ENCODE data around the gene USP35.
"Not testable (repeated sequence)": the region's sequence is repeated elsewhere in the genome, so short reads cannot be mapped to it uniquely, and the experiment has no call there.

USP35 gene

GRCh38 chr11:78168539-78169477 lies 19.9 kb upstream of the USP35 start:
- Histone ChIP-seq H3K27ac (ENCODE audit: low read depth, low read length) (no peak overlapping the region), H3K27me3 (ENCODE audit: insufficient read depth, low read length, poor library complexity) (no peaks in the 10 kb centered on the region), H2BK5ac (ENCODE audit: low read length) (no peak overlapping the region), H2BK120ac (ENCODE audit: low read depth, low read length) (no peak overlapping the region), H3K79me1 (ENCODE audit: low read length) (no peaks in the 10 kb centered on the region), H2AK5ac (ENCODE audit: low read length) (no peak overlapping the region), H3K4me1 (ENCODE audit: control insufficient read depth, low read depth, low read length) (peaks cover 3% of the 10 kb centered on the region), H3K36me3 (ENCODE audit: control insufficient read depth, insufficient read depth, low read length) (no peaks in the 10 kb centered on the region), H3K4ac (ENCODE audit: low read depth, low read length) (no peak overlapping the region), H3K23ac (ENCODE audit: low read length) (no peak overlapping the region), H3K4me3 (ENCODE audit: low read length) (no peak overlapping the region), H4K5ac (ENCODE audit: low read length) (no peak overlapping the region), H3K56ac (ENCODE audit: low read length) (peak overlapping the region; percentile 10), H3K79me2 (ENCODE audit: control insufficient read depth, insufficient read depth, low read length) (no peaks in the 10 kb centered on the region), H4K8ac (ENCODE audit: low read depth, low read length) (no peak overlapping the region), H2BK15ac (replicated peaks; ENCODE audit: low read depth) (no peak overlapping the region), H3K9ac (ENCODE audit: low read length) (no peak overlapping the region), H3K18ac (ENCODE audit: low read length) (no peak overlapping the region), H3K4me2 (ENCODE audit: low read length) (no peak overlapping the region)
- no CpG with 5 or more reads among the region's 17 CpGs for WGBS (ENCODE audit: extremely low coverage, insufficient coverage, low lambda C conversion rate)
- peak; percentile 50 for DNase-seq

- no peak overlapping the region for H3K23ac ChIP-seq (ENCODE audit: low read length)
- no peak overlapping the region for H2AK5ac ChIP-seq (ENCODE audit: low read length)
- H3K36me3 ChIP-seq (ENCODE audit: control insufficient read depth, insufficient read depth, low read length): no peaks in the 10 kb centered on the region
- peaks cover 3% of the 10 kb centered on the region for H3K4me1 ChIP-seq (ENCODE audit: control insufficient read depth, low read depth, low read length)
- H3K4ac ChIP-seq (ENCODE audit: low read depth, low read length): no peak overlapping the region
- no peak overlapping the region for H2BK15ac ChIP-seq (replicated peaks; ENCODE audit: low read depth)
- H3K56ac ChIP-seq (ENCODE audit: low read length): no peak overlapping the region
- H2BK5ac ChIP-seq (ENCODE audit: low read length): no peak overlapping the region
- H4K8ac ChIP-seq (ENCODE audit: low read depth, low read length): no peak overlapping the region
- no peak overlapping the region for H3K4me2 ChIP-seq (ENCODE audit: low read length)
- H3K79me1 ChIP-seq (ENCODE audit: low read length): no peaks in the 10 kb centered on the region
- H3K27ac ChIP-seq (ENCODE audit: low read depth, low read length): no peak overlapping the region
- no peak overlapping the region for H4K5ac ChIP-seq (ENCODE audit: low read length)
- H3K79me2 ChIP-seq (ENCODE audit: control insufficient read depth, insufficient read depth, low read length): no peaks in the 10 kb centered on the region
- no peak overlapping the region for H3K9ac ChIP-seq (ENCODE audit: low read length)
- DNase-seq: no peak
- H3K4me3 ChIP-seq (ENCODE audit: low read length): no peak overlapping the region
- WGBS (ENCODE audit: extremely low coverage, insufficient coverage, low lambda C conversion rate): no CpG with 5 or more reads among the region's 11 CpGs
- H3K27me3 ChIP-seq (ENCODE audit: insufficient read depth, low read length, poor library complexity): no peaks in the 10 kb centered on the region
- H2BK120ac ChIP-seq (ENCODE audit: low read depth, low read length): no peak overlapping the region
- H3K18ac ChIP-seq (ENCODE audit: low read length): no peak overlapping the region
Measured at GRCh38 chr11:78170413-78170812, 18.3 kb upstream of the USP35 start.

GRCh38 chr11:78170874-78171549 lies 17.7 kb upstream of the USP35 start:
- no peaks in the 10 kb centered on the region for H3K79me2 ChIP-seq (ENCODE audit: control insufficient read depth, insufficient read depth, low read length)
- WGBS (ENCODE audit: extremely low coverage, insufficient coverage, low lambda C conversion rate): no CpG with 5 or more reads among the region's 7 CpGs

GRCh38 chr11:78171951-78172350 lies 16.8 kb upstream of the USP35 start:
- WGBS (ENCODE audit: extremely low coverage, insufficient coverage, low lambda C conversion rate): no CpG with 5 or more reads among the region's 6 CpGs
- Histone ChIP-seq H3K4me2 (ENCODE audit: low read length) (no peak overlapping the region), H2AK5ac (ENCODE audit: low read length) (no peak overlapping the region), H3K79me1 (ENCODE audit: low read length) (no peaks in the 10 kb centered on the region), H3K27ac (ENCODE audit: low read depth, low read length) (no peak overlapping the region), H3K36me3 (ENCODE audit: control insufficient read depth, insufficient read depth, low read length) (no peaks in the 10 kb centered on the region), H2BK15ac (replicated peaks; ENCODE audit: low read depth) (no peak overlapping the region), H3K4ac (ENCODE audit: low read depth, low read length) (no peak overlapping the region), H3K27me3 (ENCODE audit: insufficient read depth, low read length, poor library complexity) (no peaks in the 10 kb centered on the region), H3K18ac (ENCODE audit: low read length) (no peak overlapping the region), H3K4me1 (ENCODE audit: control insufficient read depth, low read depth, low read length) (peaks cover 3% of the 10 kb centered on the region), H2BK5ac (ENCODE audit: low read length) (no peak overlapping the region), H3K9ac (ENCODE audit: low read length) (no peak overlapping the region), H2BK120ac (ENCODE audit: low read depth, low read length) (no peak overlapping the region), H3K79me2 (ENCODE audit: control insufficient read depth, insufficient read depth, low read length) (no peaks in the 10 kb centered on the region), H3K23ac (ENCODE audit: low read length) (no peak overlapping the region), H4K8ac (ENCODE audit: low read depth, low read length) (no peak overlapping the region), H3K56ac (ENCODE audit: low read length) (no peak overlapping the region), H4K5ac (ENCODE audit: low read length) (no peak overlapping the region), H3K4me3 (ENCODE audit: low read length) (no peak overlapping the region)
- no peak for DNase-seq

More at GRCh38 chr11:78170874-78171549, 17.7 kb upstream of the USP35 start:
- peaks cover 3% of the 10 kb centered on the region for H3K4me1 ChIP-seq (ENCODE audit: control insufficient read depth, low read depth, low read length)
- H3K36me3 ChIP-seq (ENCODE audit: control insufficient read depth, insufficient read depth, low read length): no peaks in the 10 kb centered on the region
- no peak overlapping the region for H3K9ac ChIP-seq (ENCODE audit: low read length)
- no peaks in the 10 kb centered on the region for H3K27me3 ChIP-seq (ENCODE audit: insufficient read depth, low read length, poor library complexity)
- H3K79me1 ChIP-seq (ENCODE audit: low read length): no peaks in the 10 kb centered on the region
- no peak for DNase-seq
- no peak overlapping the region for H2BK120ac ChIP-seq (ENCODE audit: low read depth, low read length)
- H2BK5ac ChIP-seq (ENCODE audit: low read length): no peak overlapping the region
- H3K4me2 ChIP-seq (ENCODE audit: low read length): no peak overlapping the region
- H3K18ac ChIP-seq (ENCODE audit: low read length): no peak overlapping the region
- H2AK5ac ChIP-seq (ENCODE audit: low read length): no peak overlapping the region
- no peak overlapping the region for H2BK15ac ChIP-seq (replicated peaks; ENCODE audit: low read depth)
- H3K4me3 ChIP-seq (ENCODE audit: low read length): no peak overlapping the region
- no peak overlapping the region for H3K23ac ChIP-seq (ENCODE audit: low read length)
- no peak overlapping the region for H3K27ac ChIP-seq (ENCODE audit: low read depth, low read length)
- H3K4ac ChIP-seq (ENCODE audit: low read depth, low read length): no peak overlapping the region
- no peak overlapping the region for H3K56ac ChIP-seq (ENCODE audit: low read length)
- no peak overlapping the region for H4K8ac ChIP-seq (ENCODE audit: low read depth, low read length)
- no peak overlapping the region for H4K5ac ChIP-seq (ENCODE audit: low read length)

- not testable (repeated sequence) for H3K79me1 ChIP-seq (ENCODE audit: low read length); H4K8ac ChIP-seq (ENCODE audit: low read depth, low read length); H3K9ac ChIP-seq (ENCODE audit: low read length); H3K56ac ChIP-seq (ENCODE audit: low read length); H3K4me3 ChIP-seq (ENCODE audit: low read length); H2AK5ac ChIP-seq (ENCODE audit: low read length); H3K79me2 ChIP-seq (ENCODE audit: control insufficient read depth, insufficient read depth, low read length); H3K36me3 ChIP-seq (ENCODE audit: control insufficient read depth, insufficient read depth, low read length); H3K27me3 ChIP-seq (ENCODE audit: insufficient read depth, low read length, poor library complexity); H4K5ac ChIP-seq (ENCODE audit: low read length); H2BK15ac ChIP-seq (replicated peaks; ENCODE audit: low read depth); H3K4ac ChIP-seq (ENCODE audit: low read depth, low read length); H2BK120ac ChIP-seq (ENCODE audit: low read depth, low read length); DNase-seq; H2BK5ac ChIP-seq (ENCODE audit: low read length); H3K4me2 ChIP-seq (ENCODE audit: low read length); H3K18ac ChIP-seq (ENCODE audit: low read length); H3K23ac ChIP-seq (ENCODE audit: low read length); H3K4me1 ChIP-seq (ENCODE audit: control insufficient read depth, low read depth, low read length); H3K27ac ChIP-seq (ENCODE audit: low read depth, low read length)
- no CpG with 5 or more reads among the region's 3 CpGs for WGBS (ENCODE audit: extremely low coverage, insufficient coverage, low lambda C conversion rate)
Measured at GRCh38 chr11:78175862-78176261, 12.9 kb upstream of the USP35 start.

Data from mesendoderm (in vitro differentiated cells).